G401.6 (cell line): ENCODE data around the gene TEKT2.

Experiments
- FAIRE-seq: peaks from 2 replicates; lab custom pipeline; 2012; peaks lifted over from hg19 to GRCh38; lab: Jason Lieb, UNC

The TEKT2 gene

GRCh38 chr1:36087233-36088123 is 3.6 kb downstream of the TEKT2 start:
- no peak for FAIRE-seq

- FAIRE-seq = no peak
These were observed 4.3 kb downstream of the TEKT2 start for GRCh38 chr1:36088265-36088576.

DNA sequence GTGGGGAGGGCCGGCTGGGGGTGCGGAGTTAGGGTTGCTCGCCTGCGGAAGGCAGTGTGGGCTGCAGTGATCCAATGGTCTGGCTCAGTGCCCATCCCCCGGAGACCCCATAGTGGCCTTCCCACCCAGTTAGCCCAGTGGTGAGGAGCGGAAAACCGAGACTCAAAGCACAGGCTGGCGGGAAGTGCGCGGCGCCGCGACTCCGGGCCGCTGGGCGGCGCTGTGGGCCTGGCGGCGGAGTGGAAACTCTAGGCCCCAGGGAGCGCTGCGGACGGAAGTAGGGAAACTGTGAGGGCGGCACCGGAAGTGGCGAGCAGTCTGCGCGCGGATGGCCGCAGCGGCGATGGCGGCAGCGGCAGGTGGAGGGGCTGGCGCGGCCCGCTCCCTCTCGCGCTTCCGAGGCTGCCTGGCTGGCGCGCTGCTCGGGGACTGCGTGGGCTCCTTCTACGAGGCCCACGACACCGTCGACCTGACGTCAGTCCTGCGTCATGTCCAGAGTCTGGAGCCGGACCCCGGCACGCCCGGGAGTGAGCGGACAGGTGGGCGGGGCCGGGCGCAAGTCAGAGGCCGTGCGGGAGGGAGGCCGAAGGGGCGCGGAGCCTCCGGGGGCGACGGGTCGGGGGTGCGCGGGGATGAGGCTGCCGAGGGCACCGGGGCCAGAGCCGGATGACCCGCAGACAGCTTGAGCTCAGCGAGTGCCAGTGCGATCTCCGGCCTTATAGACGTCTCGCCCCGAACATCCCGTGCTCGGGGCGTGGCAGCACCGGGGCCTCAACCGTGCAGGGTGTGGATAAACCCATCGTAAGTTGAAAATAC is 4.9 kb downstream of the TEKT2 start, which contains the start of gene ADPRS:
TSS of gene ADPRS (plus strand) at position 316 of the 816 bp plus-strand sequence. CDS start at position 329, 13 bp downstream.
- no peak for FAIRE-seq

GRCh38 chr1:36089393-36090121 is 5.7 kb downstream of the TEKT2 start:
- no peak for FAIRE-seq

DNA sequence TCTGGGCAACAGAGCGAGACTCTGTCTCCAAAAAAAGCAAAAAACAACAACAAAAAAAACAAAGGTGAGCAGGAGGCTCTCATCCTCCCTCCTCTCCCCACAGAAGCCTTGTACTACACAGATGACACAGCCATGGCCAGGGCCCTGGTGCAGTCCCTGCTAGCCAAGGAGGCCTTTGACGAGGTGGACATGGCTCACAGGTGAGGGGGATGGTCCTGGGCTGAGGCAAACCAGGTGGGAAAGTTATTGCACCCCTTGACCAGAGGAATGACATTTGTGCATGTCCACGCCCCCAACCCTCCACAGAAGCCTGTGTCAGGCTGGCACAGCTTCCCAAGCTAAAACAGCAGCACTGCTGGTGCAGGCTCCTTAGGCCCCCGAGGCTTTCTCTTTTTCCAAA is 7.2 kb downstream of the TEKT2 start:
- FAIRE-seq = no peak

- no peak for FAIRE-seq
These were observed 7.8 kb downstream of the TEKT2 start for GRCh38 chr1:36091698-36092097.

DNA sequence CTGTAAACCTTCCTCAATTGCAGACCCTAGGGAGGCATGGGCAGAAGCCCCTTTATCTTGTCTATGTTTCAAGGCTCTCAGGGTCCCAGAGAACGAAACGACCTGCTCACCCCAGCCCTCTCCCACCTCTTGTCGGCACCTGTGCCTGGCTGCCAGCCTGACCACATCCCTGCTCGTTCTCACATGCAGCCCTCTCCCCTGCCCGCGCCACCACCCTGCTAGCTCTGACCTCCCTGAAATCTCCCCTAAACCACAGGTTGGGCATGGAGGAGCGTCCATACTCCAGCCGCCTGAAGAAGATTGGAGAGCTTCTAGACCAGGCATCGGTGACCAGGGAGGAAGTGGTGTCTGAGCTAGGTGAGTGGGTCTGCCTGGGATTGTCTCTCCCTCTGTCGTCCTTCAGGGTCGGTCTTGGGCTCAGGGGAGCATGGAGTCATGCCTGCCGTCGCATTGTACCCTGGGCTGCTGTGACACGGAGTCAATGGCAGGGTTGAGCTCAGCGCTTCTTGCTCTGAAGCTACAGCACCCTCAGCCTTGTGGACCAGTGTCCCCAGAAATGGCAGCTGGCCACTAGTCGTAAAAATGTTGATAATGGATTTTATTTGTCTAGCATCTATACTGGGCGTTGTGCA is 8.4 kb downstream of the TEKT2 start:
- no peak for FAIRE-seq

- no peak for FAIRE-seq
These were observed 8.9 kb downstream of the TEKT2 start for GRCh38 chr1:36092798-36093185.

GRCh38 chr1:36093226-36093625 is 9.3 kb downstream of the TEKT2 start:
- FAIRE-seq = no peak

DNA sequence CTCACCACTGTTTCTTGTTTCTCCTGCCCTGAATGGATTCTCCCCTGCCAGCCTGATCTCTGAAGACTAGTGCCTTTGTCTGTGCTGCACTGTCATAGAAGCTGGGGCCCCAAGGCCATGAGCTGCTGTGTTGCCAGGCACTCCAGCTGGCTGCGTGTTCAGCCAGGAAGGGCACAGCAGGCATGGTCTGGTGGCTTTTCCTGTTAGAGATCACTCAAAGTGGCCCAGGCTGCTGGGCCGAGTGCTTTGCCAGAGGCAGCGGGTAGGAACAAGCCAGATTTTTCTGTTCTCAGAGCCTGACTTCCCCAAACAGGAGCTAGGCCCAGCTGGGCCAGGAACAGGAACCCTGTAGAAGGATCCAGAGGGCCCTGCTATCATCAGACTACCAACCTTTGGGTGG is 10.0 kb downstream of the TEKT2 start:
- no peak for FAIRE-seq

GRCh38 chr1:36094621-36095061 is 10.7 kb downstream of the TEKT2 start:
- FAIRE-seq = no peak

DNA sequence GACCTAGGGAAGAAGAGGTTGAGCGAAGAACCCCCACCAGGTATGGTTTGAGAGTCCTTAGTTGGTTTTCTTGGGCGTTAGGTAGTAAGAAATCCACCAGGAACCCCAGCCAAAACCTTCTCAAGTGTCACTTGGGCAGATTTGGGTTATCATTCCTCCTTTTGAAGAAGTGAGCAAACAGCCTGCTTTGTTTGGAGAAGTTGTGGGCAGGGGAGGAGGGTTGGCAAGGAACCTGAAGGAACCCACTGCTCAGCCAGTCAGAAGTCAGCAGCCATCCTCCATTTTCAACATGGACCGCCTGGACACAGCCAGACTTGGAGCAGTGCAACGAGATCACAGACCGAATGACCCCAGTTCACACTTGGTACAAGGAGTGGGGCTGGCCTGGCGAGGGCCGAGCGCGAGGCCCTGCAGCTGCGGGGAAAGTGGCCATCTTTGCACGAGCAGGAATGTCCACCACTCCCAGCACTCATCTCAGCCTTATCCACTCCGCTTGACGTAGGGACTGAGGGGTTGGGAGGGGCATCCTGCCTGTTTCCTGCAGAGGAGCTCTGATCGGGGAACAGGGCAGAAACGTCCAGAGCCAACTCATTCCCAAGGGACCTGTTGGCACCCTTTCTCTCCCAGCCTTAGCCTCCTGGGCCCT is 12.0 kb downstream of the TEKT2 start:
- FAIRE-seq = no peak

GRCh38 chr1:36096500-36097432 is 12.9 kb downstream of the TEKT2 start:
- FAIRE-seq = no peak

DNA sequence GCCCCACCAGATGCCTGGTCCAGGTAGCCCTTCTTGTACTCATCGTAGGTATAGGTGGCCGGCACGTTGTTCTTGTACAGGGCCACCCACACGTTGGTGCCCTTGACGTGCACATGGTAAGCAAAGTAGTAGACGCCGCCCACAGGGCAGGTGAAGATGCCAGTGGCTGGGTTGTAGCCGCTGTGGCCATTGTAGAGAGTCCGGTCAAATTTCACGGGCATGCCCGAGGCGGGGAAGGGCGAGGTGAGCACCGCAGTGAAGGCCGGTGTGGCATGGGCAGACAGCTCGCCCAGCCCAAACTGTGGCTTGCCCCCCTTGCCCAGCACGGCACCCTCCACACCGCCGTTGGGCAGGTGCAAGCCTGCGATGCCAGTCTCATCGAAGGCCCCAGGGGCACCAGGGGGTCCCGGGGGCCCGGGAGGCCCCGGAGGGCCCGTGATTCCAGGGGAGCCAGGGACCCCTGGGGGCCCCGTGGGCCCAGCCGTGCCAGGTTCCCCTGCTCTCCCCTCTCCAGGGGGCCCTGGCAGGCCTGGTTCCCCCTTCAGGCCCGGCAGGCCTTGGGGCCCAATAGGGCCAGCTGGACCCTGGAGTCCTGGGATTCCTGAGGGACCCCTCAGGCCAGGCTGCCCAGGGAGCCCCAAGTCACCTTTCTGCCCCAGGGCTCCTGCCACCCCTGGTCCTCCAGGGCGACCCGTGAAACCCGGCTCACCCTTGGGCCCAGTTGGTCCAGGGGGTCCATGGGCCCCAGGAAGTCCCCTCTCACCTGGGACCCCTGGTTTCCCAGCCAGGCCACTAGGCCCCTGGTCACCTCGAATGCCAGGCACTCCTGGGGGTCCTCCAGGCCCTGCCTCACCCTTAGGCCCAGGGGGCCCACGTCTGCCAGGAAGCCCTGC is 14.0 kb downstream of the TEKT2 start:
- no peak for FAIRE-seq

DNA sequence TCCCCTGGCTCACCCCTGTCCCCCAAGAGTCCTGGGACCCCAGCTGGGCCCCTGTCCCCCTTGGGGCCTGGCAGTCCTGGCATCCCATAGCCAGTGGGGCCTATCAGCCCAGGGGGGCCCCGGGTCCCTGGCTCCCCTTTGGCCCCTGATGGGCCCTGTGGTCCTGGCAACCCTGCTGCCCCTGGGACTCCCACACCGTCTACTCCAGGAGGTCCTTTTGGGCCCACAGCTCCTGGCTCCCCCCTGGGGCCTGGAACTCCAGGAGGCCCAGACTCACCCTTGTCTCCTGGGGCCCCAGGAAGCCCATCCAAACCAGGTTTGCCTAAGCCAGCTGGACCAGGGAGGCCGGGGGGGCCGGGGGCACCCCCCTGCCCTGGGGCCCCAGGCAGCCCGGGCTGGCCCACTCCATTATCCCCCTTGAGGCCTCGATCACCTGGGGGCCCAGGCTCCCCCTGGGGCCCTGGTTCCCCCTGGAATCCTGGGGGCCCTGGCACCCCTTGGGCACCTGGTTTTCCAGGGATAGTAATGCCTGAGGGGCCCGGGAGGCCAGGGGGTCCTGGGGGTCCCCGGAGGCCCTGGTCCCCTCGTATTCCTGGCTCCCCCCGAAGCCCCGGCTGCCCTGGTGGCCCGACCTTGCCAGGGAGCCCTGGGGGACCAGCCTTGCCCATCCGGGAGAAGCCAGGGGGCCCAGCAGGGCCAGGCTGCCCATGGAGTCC is 14.9 kb downstream of the TEKT2 start:
- FAIRE-seq = no peak

DNA sequence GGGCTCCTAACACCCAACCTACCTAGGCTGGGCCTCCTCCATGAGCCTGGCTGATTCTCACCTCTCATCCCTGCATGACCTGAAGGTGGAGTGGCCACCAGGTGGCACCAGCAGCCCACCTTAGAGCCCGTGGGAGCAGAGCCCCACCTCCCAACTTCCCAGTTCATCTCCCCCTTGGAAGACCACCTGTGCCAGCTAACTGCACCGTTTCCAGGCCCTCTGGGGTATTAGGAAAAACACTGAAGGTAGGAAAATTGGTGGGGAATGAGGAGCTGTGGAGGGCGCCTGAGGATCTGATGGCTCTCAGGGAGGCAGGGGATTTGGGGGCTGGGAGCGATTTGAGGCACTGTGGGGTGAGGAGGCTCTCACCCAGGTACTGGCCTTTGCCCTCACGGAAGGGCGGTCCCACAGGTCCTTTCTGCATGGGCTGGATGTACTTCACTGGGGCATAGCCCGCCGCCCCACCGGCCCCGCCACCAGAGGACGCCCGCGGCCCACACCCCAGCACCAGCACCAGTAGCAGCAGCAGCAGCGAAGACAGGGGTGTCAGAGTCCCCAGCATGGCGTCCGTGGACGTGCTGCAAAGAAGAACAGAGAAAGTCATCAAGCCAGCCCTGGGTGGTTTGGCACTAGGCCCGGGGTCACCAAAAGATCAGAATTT is 15.9 kb downstream of the TEKT2 start:
- FAIRE-seq = no peak

- FAIRE-seq = no peak
These were observed 16.5 kb downstream of the TEKT2 start for GRCh38 chr1:36100376-36100775.

GRCh38 chr1:36101546-36101945 is 17.7 kb downstream of the TEKT2 start:
- no peak for FAIRE-seq
